Mucosa of descending colon (tissue), 3 donors: ENCODE measurements around the gene FBXL22. TPM values are rescaled to one million over a fixed set of nuclear protein-coding genes. Genes with fewer than 3 reads are reported as not detected.
A peak's percentile ranks its signal among the peaks of the same experiment; 100 is the strongest.

Experiments used
- ATAC-seq: fragments of 200-7000 bp; cut with Tn5 transposase; one replicate; pipeline ENCODE4 v1.9.1; 2020; ENCODE audit warnings: mild to moderate bottlenecking, moderate library complexity
- DNase-seq, 3 donors: peaks; one replicate each; pipeline ENCODE4 v3.0.0-alpha.2; 2020
- H3K36me3 ChIP-seq: fragments of 200-600 bp; one replicate; pipeline ENCODE4 v1.8.0; 2021; ENCODE audit warnings: low read depth, mild to moderate bottlenecking
- H3K4me1 ChIP-seq: fragments of 200-600 bp; one replicate; pipeline ENCODE4 v1.8.0; 2021; ENCODE audit warnings: low read depth, mild to moderate bottlenecking
- H3K4me3 ChIP-seq: fragments of 200-600 bp; one replicate; pipeline ENCODE4 v1.8.0; 2021; ENCODE audit warnings: mild to moderate bottlenecking
- H3K9me3 ChIP-seq: fragments of 200-600 bp; one replicate; pipeline ENCODE4 v1.8.0; 2021; ENCODE audit warnings: mild to moderate bottlenecking
- CTCF ChIP-seq: fragments of 200-600 bp; IDR thresholded peaks from one replicate; pipeline ENCODE4 v1.8.0; 2022; ENCODE audit warnings: antibody characterized with exemption, mild to moderate bottlenecking
- intact Hi-C, 2 donors: fragments of 100-400 bp; cut with DNase I in 1 of 2; cut with micrococcal nuclease in 1 of 2; formaldehyde crosslinking; loops; one replicate each; pipeline versions ENCODE4 v1.11.0 to v1.11.1; 2022; cut with DNase I, micrococcal nuclease
- total RNA-seq, 3 donors: library from RNA; stranded (reverse); fragmentation: NEBNext Ultra II Directional in 2 of 3; extraction: Animal tissue kit (Norgen Biotek cat#: 25700) in 2 of 3; gene quantifications; one replicate each; pipeline versions ENCODE4 v1.2.1 to v1.2.4, GENCODE V29; 2021 to 2023
- donor health status: DM: no; HTN: no; CAD: no; lungs with moderate emphysema.
- donor health status: DM: no; HTN: no; CAD: no.
- donor health status: DM: no; HTN: yes; CAD: no.

Gene FBXL22
- total RNA-seq, 3 donors from 2014 or later, result 4.2 to 37.5 (median 5.1) TPM

GRCh38 chr15:63556246-63556645 lies 40.9 kb upstream of the FBXL22 start:
- DNase-seq, result no peak
- no peaks in the 10 kb centered on the region for H3K36me3 ChIP-seq
- intact Hi-C loops, result no loop called here
- TF ChIP-seq CTCF, result no peak
- H3K4me1 ChIP-seq, result peaks cover 11% of the 10 kb centered on the region
- no peaks in the 10 kb centered on the region for H3K9me3 ChIP-seq
- ATAC-seq, result no peak
- no peak overlapping the region for H3K4me3 ChIP-seq

- H3K9me3 ChIP-seq, result no peaks in the 10 kb centered on the region
- DNase-seq (no peak), ATAC-seq (no peak)
- H3K4me1 ChIP-seq, result peaks cover 11% of the 10 kb centered on the region
- H3K4me3 ChIP-seq, result no peak overlapping the region
- H3K36me3 ChIP-seq, result no peaks in the 10 kb centered on the region
- intact Hi-C loops, result no loop called here
- no peak for TF ChIP-seq CTCF
Measured at GRCh38 chr15:63556736-63557135, 40.5 kb upstream of the FBXL22 start.

- TF ChIP-seq CTCF, result no peak
- DNase-seq (no peak), ATAC-seq (no peak)
- no peak overlapping the region for H3K4me3 ChIP-seq
- intact Hi-C loops, result no loop called here
- H3K9me3 ChIP-seq, result no peaks in the 10 kb centered on the region
- peaks cover 3% of the 10 kb centered on the region for H3K4me1 ChIP-seq
- H3K36me3 ChIP-seq, result no peaks in the 10 kb centered on the region
Measured at GRCh38 chr15:63559753-63560152, 37.4 kb upstream of the FBXL22 start.

- no peak for DNase-seq
- Histone ChIP-seq H3K36me3 (no peaks in the 10 kb centered on the region), H3K4me3 (no peak overlapping the region), H3K4me1 (peaks cover 3% of the 10 kb centered on the region), H3K9me3 (no peaks in the 10 kb centered on the region)
- intact Hi-C loops, result no loop called here
- TF ChIP-seq CTCF, result no peak
- peak; percentile 13 for ATAC-seq
Measured at GRCh38 chr15:63560741-63561448, 36.3 kb upstream of the FBXL22 start.

GRCh38 chr15:63564093-63564492 lies 33.1 kb upstream of the FBXL22 start:
- H3K36me3 ChIP-seq, result no peaks in the 10 kb centered on the region

More at GRCh38 chr15:63564093-63564492, 33.1 kb upstream of the FBXL22 start:
- H3K4me3 ChIP-seq, result no peak overlapping the region
- DNase-seq (no peak), ATAC-seq (no peak)
- H3K9me3 ChIP-seq, result no peaks in the 10 kb centered on the region
- peaks cover 3% of the 10 kb centered on the region for H3K4me1 ChIP-seq
- TF ChIP-seq CTCF, result no peak
- intact Hi-C loops, result no loop called here
